ENCODE data around the gene CAPN1.
"Not testable (repeated sequence)": the region's sequence is repeated elsewhere in the genome, so short reads cannot be mapped to it uniquely, and the experiment has no call there.

CAPN1 gene

GRCh38 chr11:65216830-65217229, 35.1 kb downstream of the CAPN1 start:
- H3K4me1 ChIP-seq (ENCODE audit: control insufficient read depth, insufficient read depth, low read length): no peaks in the 10 kb centered on the region
- no peaks in the 10 kb centered on the region for H3K27me3 ChIP-seq (ENCODE audit: control insufficient read depth, insufficient read depth, low read length)
- no peaks in the 10 kb centered on the region for H3K36me3 ChIP-seq (ENCODE audit: control insufficient read depth, insufficient read depth, low read length)
- no peak overlapping the region for H3K4me3 ChIP-seq (ENCODE audit: low read length)
- no peak overlapping the region for H3K9ac ChIP-seq (ENCODE audit: low read length)
- H3K9me3 ChIP-seq (ENCODE audit: control insufficient read depth, low read length): no peaks in the 10 kb centered on the region

GRCh38 chr11:65217441-65218423, 36.0 kb downstream of the CAPN1 start:
- no peaks in the 10 kb centered on the region for H3K9me3 ChIP-seq (ENCODE audit: control insufficient read depth, low read length)
- H3K9ac ChIP-seq (ENCODE audit: low read length): no peak overlapping the region
- H3K4me1 ChIP-seq (ENCODE audit: control insufficient read depth, insufficient read depth, low read length): no peaks in the 10 kb centered on the region
- no peak overlapping the region for H3K4me3 ChIP-seq (ENCODE audit: low read length)
- no peaks in the 10 kb centered on the region for H3K27me3 ChIP-seq (ENCODE audit: control insufficient read depth, insufficient read depth, low read length)
- H3K36me3 ChIP-seq (ENCODE audit: control insufficient read depth, insufficient read depth, low read length): no peaks in the 10 kb centered on the region

GRCh38 chr11:65218446-65218845, 36.7 kb downstream of the CAPN1 start:
- H3K27me3 ChIP-seq (ENCODE audit: control insufficient read depth, insufficient read depth, low read length): no peaks in the 10 kb centered on the region
- no peaks in the 10 kb centered on the region for H3K9me3 ChIP-seq (ENCODE audit: control insufficient read depth, low read length)
- H3K36me3 ChIP-seq (ENCODE audit: control insufficient read depth, insufficient read depth, low read length): no peaks in the 10 kb centered on the region
- no peak overlapping the region for H3K9ac ChIP-seq (ENCODE audit: low read length)
- no peak overlapping the region for H3K4me3 ChIP-seq (ENCODE audit: low read length)
- H3K4me1 ChIP-seq (ENCODE audit: control insufficient read depth, insufficient read depth, low read length): no peaks in the 10 kb centered on the region

- peaks cover 4% of the 10 kb centered on the region for H3K4me1 ChIP-seq (ENCODE audit: control insufficient read depth, insufficient read depth, low read length)
- no peaks in the 10 kb centered on the region for H3K27me3 ChIP-seq (ENCODE audit: control insufficient read depth, insufficient read depth, low read length)
- H3K4me3 ChIP-seq (ENCODE audit: low read length): no peak overlapping the region
- H3K9me3 ChIP-seq (ENCODE audit: control insufficient read depth, low read length): no peaks in the 10 kb centered on the region
- no peaks in the 10 kb centered on the region for H3K36me3 ChIP-seq (ENCODE audit: control insufficient read depth, insufficient read depth, low read length)
- H3K9ac ChIP-seq (ENCODE audit: low read length): no peak overlapping the region
Observed at GRCh38 chr11:65219930-65220213, 38.1 kb downstream of the CAPN1 start.

GRCh38 chr11:65221026-65221425, 39.3 kb downstream of the CAPN1 start:
- H3K9me3 ChIP-seq (ENCODE audit: control insufficient read depth, low read length): no peaks in the 10 kb centered on the region
- H3K9ac ChIP-seq (ENCODE audit: low read length): no peak overlapping the region
- no peaks in the 10 kb centered on the region for H3K36me3 ChIP-seq (ENCODE audit: control insufficient read depth, insufficient read depth, low read length)
- no peak overlapping the region for H3K4me3 ChIP-seq (ENCODE audit: low read length)
- peaks cover 11% of the 10 kb centered on the region for H3K4me1 ChIP-seq (ENCODE audit: control insufficient read depth, insufficient read depth, low read length)
- no peaks in the 10 kb centered on the region for H3K27me3 ChIP-seq (ENCODE audit: control insufficient read depth, insufficient read depth, low read length)

GRCh38 chr11:65223011-65223410, 41.3 kb downstream of the CAPN1 start:
- no peaks in the 10 kb centered on the region for H3K9me3 ChIP-seq (ENCODE audit: control insufficient read depth, low read length)
- no peaks in the 10 kb centered on the region for H3K27me3 ChIP-seq (ENCODE audit: control insufficient read depth, insufficient read depth, low read length)
- H3K9ac ChIP-seq (ENCODE audit: low read length): no peak overlapping the region
- H3K36me3 ChIP-seq (ENCODE audit: control insufficient read depth, insufficient read depth, low read length): no peaks in the 10 kb centered on the region
- peaks cover 11% of the 10 kb centered on the region for H3K4me1 ChIP-seq (ENCODE audit: control insufficient read depth, insufficient read depth, low read length)
- no peak overlapping the region for H3K4me3 ChIP-seq (ENCODE audit: low read length)

GRCh38 chr11:65224930-65225278, 43.2 kb downstream of the CAPN1 start:
- Histone ChIP-seq H3K9me3 (ENCODE audit: control insufficient read depth, low read length) (no peaks in the 10 kb centered on the region), H3K9ac (ENCODE audit: low read length) (peak overlapping the region; percentile 50), H3K27me3 (ENCODE audit: control insufficient read depth, insufficient read depth, low read length) (no peaks in the 10 kb centered on the region), H3K4me3 (ENCODE audit: low read length) (no peak overlapping the region), H3K36me3 (ENCODE audit: control insufficient read depth, insufficient read depth, low read length) (no peaks in the 10 kb centered on the region), H3K4me1 (ENCODE audit: control insufficient read depth, insufficient read depth, low read length) (peaks cover 11% of the 10 kb centered on the region)

GRCh38 chr11:65225279-65226102, 43.8 kb downstream of the CAPN1 start:
- H3K27me3 ChIP-seq (ENCODE audit: control insufficient read depth, insufficient read depth, low read length): no peaks in the 10 kb centered on the region
- no peaks in the 10 kb centered on the region for H3K9me3 ChIP-seq (ENCODE audit: control insufficient read depth, low read length)
- no peaks in the 10 kb centered on the region for H3K36me3 ChIP-seq (ENCODE audit: control insufficient read depth, insufficient read depth, low read length)
- H3K4me3 ChIP-seq (ENCODE audit: low read length): no peak overlapping the region
- peak overlapping the region; percentile 50 for H3K9ac ChIP-seq (ENCODE audit: low read length)
- H3K4me1 ChIP-seq (ENCODE audit: control insufficient read depth, insufficient read depth, low read length): peaks cover 11% of the 10 kb centered on the region

GRCh38 chr11:65226103-65226442, 44.3 kb downstream of the CAPN1 start:
- H3K4me3 ChIP-seq (ENCODE audit: low read length): no peak overlapping the region
- H3K27me3 ChIP-seq (ENCODE audit: control insufficient read depth, insufficient read depth, low read length): no peaks in the 10 kb centered on the region
- H3K4me1 ChIP-seq (ENCODE audit: control insufficient read depth, insufficient read depth, low read length): peaks cover 11% of the 10 kb centered on the region
- no peaks in the 10 kb centered on the region for H3K36me3 ChIP-seq (ENCODE audit: control insufficient read depth, insufficient read depth, low read length)
- no peaks in the 10 kb centered on the region for H3K9me3 ChIP-seq (ENCODE audit: control insufficient read depth, low read length)
- peak overlapping the region; percentile 50 for H3K9ac ChIP-seq (ENCODE audit: low read length)

- no peaks in the 10 kb centered on the region for H3K36me3 ChIP-seq (ENCODE audit: control insufficient read depth, insufficient read depth, low read length)
- no peak overlapping the region for H3K4me3 ChIP-seq (ENCODE audit: low read length)
- H3K9ac ChIP-seq (ENCODE audit: low read length): no peak overlapping the region
- H3K9me3 ChIP-seq (ENCODE audit: control insufficient read depth, low read length): no peaks in the 10 kb centered on the region
- peaks cover 11% of the 10 kb centered on the region for H3K4me1 ChIP-seq (ENCODE audit: control insufficient read depth, insufficient read depth, low read length)
- H3K27me3 ChIP-seq (ENCODE audit: control insufficient read depth, insufficient read depth, low read length): no peaks in the 10 kb centered on the region
Observed at GRCh38 chr11:65227879-65228278, 46.2 kb downstream of the CAPN1 start.

GRCh38 chr11:65236194-65237059, 54.7 kb downstream of the CAPN1 start:
- no peaks in the 10 kb centered on the region for H3K9me3 ChIP-seq (ENCODE audit: control insufficient read depth, low read length)
- H3K9ac ChIP-seq (ENCODE audit: low read length): no peak overlapping the region
- no peak overlapping the region for H3K4me3 ChIP-seq (ENCODE audit: low read length)
- H3K36me3 ChIP-seq (ENCODE audit: control insufficient read depth, insufficient read depth, low read length): no peaks in the 10 kb centered on the region
- H3K4me1 ChIP-seq (ENCODE audit: control insufficient read depth, insufficient read depth, low read length): no peaks in the 10 kb centered on the region
- H3K27me3 ChIP-seq (ENCODE audit: control insufficient read depth, insufficient read depth, low read length): no peaks in the 10 kb centered on the region

- H3K36me3 ChIP-seq (ENCODE audit: control insufficient read depth, insufficient read depth, low read length); H3K9ac ChIP-seq (ENCODE audit: low read length); H3K9me3 ChIP-seq (ENCODE audit: control insufficient read depth, low read length); H3K27me3 ChIP-seq (ENCODE audit: control insufficient read depth, insufficient read depth, low read length); H3K4me1 ChIP-seq (ENCODE audit: control insufficient read depth, insufficient read depth, low read length); H3K4me3 ChIP-seq (ENCODE audit: low read length): not testable (repeated sequence)
Observed at GRCh38 chr11:65238302-65238701, 56.6 kb downstream of the CAPN1 start.

Measured in mucosa of stomach (tissue), 1 donor.